Stimulated activated CD4-positive, alpha-beta T cell treated with anti-CD3 and anti-CD28 coated beads, Interleukin-15, amount 100 ng/mL, for 1 hour (primary cell): ENCODE results near the gene DET1.
"Not testable (repeated sequence)": the region's sequence is repeated elsewhere in the genome, so short reads cannot be mapped to it uniquely, and the experiment has no call there.

Source experiments
- DNase-seq, 2 donors: peaks; one replicate each; pipeline ENCODE4 v3.0.0-alpha.2; 2020; ENCODE audit warnings: low read depth in 1 of 2, low spot score in 1 of 2

Gene DET1

GRCh38 chr15:88498996-88499395 lies 47.5 kb downstream of the DET1 start:
- DNase-seq = no peak

GRCh38 chr15:88497109-88497765 lies 49.2 kb downstream of the DET1 start:
- DNase-seq = no peak

- no peak for DNase-seq
These were observed 52.6 kb downstream of the DET1 start for GRCh38 chr15:88493844-88494243.

- DNase-seq = no peak
These were observed 55.3 kb downstream of the DET1 start for GRCh38 chr15:88491158-88491557.

GRCh38 chr15:88490036-88490435 lies 56.4 kb downstream of the DET1 start:
- DNase-seq = no peak

- DNase-seq = no peak
These were observed 57.2 kb downstream of the DET1 start for GRCh38 chr15:88489321-88489720.

- DNase-seq = no peak
These were observed 58.5 kb downstream of the DET1 start for GRCh38 chr15:88487796-88488523.

- no peak for DNase-seq
These were observed 59.2 kb downstream of the DET1 start for GRCh38 chr15:88487178-88487795.

- no peak for DNase-seq
These were observed 61.7 kb downstream of the DET1 start for GRCh38 chr15:88484682-88485331.

GRCh38 chr15:88482263-88482662 lies 64.2 kb downstream of the DET1 start:
- no peak for DNase-seq

GRCh38 chr15:88480981-88481380 lies 65.5 kb downstream of the DET1 start:
- no peak for DNase-seq

GRCh38 chr15:88479169-88479568 lies 67.3 kb downstream of the DET1 start:
- no peak for DNase-seq

- no peak for DNase-seq
These were observed 68.6 kb downstream of the DET1 start for GRCh38 chr15:88477904-88478303.

- DNase-seq = no peak
These were observed 69.4 kb downstream of the DET1 start for GRCh38 chr15:88477126-88477525.

GRCh38 chr15:88476635-88477060 lies 69.8 kb downstream of the DET1 start:
- no peak for DNase-seq

GRCh38 chr15:88473661-88474293 lies 72.7 kb downstream of the DET1 start:
- DNase-seq = not testable (repeated sequence)

- no peak for DNase-seq
These were observed 74.3 kb downstream of the DET1 start for GRCh38 chr15:88472225-88472624.

GRCh38 chr15:88470625-88471372 lies 75.7 kb downstream of the DET1 start:
- no peak for DNase-seq

- DNase-seq = no peak
These were observed 77.2 kb downstream of the DET1 start for GRCh38 chr15:88469321-88469720.

GRCh38 chr15:88468721-88469120 lies 77.8 kb downstream of the DET1 start:
- not testable (repeated sequence) for DNase-seq
